Fibroblast of upper back skin (primary cell): ENCODE data around the gene MMP17.
A peak's percentile ranks its signal among the peaks of the same experiment; 100 is the strongest.

ENCODE experiments used
- DNase-seq: peaks from one replicate; pipeline ENCODE4 v3.0.0-alpha.2; 2013

Gene MMP17

DNA sequence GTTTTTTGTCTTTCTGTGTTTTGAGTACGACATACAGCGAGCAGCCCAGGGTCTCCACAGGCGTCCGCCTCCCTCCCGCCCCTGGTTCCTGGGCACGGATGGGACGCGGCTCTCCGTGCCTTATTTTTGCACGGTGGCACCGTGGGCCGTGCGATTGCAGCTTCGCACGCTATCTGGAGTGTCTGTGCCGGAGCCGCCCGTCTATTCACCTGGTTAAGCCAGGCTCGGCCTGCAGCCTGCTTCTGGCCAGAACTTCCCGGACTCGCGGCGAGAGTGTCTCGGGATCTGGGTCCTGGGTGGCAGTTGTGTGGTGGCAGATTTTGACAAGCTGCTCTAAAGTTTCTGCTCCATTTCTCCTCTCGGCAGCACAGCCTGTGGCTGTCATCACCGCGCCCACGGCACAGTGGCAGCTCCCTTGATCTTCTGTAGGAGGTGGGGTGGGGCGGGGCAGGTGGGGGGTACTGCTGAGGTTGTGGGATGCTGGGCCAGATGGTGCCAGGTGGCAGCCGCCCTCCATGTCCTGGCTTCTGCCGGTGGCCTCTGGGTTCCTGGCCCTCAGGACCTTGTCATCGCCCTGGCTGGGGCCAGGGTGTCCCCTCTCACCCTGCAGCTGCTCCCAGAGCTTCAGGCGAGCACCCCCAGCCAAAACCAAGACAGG, 2.9 kb downstream of the MMP17 start:
- DNase-seq: no peak

DNA sequence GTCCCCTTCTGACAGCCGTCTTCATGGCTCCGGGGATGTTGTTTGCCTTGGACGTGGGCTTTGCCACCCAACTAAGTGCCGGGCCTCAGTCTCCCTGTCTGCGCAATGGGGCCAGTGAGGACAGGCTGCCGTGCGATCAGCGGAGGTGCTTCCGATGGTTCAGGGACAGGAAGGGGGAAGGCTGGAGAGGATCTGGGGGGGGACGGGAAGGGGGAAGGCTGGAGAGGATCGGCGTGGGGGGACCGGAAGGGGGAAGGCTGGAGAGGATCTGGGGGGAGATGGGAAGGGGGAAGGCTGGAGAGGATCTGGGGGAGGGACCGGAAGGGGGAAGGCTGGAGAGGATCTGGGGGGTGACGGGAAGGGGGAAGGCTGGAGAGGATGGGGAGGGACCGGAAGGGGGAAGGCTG, 3.4 kb downstream of the MMP17 start:
- peak; percentile 91 for DNase-seq

GRCh38 chr12:131832321-131833231, 4.4 kb downstream of the MMP17 start:
- peak; percentile 59 for DNase-seq

GRCh38 chr12:131833288-131833895, 5.2 kb downstream of the MMP17 start:
- DNase-seq: no peak

- peak; percentile 33 for DNase-seq
Measured at GRCh38 chr12:131833896-131834641, 5.9 kb downstream of the MMP17 start.

DNA sequence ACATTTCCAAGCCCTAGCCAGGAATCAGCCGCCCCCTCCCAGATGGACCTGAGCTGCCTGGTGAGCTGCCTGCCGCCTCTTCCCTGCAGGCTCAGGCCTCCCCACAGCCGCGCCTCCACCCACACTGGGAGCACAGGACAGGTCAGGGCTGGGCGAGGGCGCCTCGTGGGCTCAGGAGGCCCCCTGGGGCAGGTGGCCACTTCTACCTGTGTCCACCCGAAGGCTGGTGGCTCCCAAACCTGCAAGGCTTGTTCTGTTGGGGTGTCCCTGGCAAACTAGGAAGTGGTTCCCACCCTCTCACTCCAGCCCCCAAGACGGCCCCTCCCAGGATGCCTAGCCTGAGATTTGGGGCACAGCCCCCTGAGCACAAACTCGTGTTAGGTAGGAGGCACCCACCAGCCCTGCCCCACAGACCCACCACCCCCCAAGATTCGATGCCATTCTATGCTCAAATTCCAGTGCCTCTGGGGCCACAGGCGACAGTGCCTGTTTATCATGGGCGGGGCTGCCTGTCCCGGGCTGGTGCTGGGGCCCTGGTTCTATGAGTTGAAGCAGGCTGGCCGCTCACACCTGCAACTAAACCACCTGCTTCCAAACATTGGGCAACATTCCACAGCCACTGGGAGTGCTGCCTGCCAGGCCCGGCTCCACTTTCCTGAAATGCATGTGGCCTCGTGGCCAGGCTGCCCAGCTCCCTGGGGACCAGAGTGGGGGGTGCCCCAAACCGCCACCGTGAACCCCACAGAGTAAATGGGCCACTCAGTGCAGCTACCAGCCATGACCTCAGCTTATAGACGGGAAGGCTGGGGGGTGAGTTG, 6.8 kb downstream of the MMP17 start:
- no peak for DNase-seq

- DNase-seq: no peak
Measured at GRCh38 chr12:131835616-131836171, 7.5 kb downstream of the MMP17 start.

- DNase-seq: peak; percentile 17
Measured at GRCh38 chr12:131836193-131836592, 8.0 kb downstream of the MMP17 start.

GRCh38 chr12:131836714-131837397, 8.7 kb downstream of the MMP17 start:
- DNase-seq: no peak

- DNase-seq: no peak
Measured at GRCh38 chr12:131840643-131841416, 12.6 kb downstream of the MMP17 start.

DNA sequence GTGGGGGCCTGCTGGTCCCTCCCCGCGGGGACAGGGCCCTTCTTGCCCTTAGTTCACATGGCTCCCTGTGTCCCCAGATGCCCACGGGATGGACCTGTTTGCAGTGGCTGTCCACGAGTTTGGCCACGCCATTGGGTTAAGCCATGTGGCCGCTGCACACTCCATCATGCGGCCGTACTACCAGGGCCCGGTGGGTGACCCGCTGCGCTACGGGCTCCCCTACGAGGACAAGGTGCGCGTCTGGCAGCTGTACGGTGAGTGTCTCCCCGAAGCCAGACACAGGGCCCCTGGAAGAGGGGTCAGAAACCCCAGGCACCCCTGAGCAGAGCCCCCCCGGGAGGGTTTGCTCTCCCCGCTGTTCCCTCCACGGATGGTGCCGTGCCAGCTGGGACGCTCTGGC, 13.4 kb downstream of the MMP17 start:
- no peak for DNase-seq

GRCh38 chr12:131842169-131842568, 14.0 kb downstream of the MMP17 start:
- DNase-seq: no peak

GRCh38 chr12:131843527-131843926, 15.3 kb downstream of the MMP17 start:
- DNase-seq: no peak

- DNase-seq: no peak
Measured at GRCh38 chr12:131844140-131844539, 15.9 kb downstream of the MMP17 start.

DNA sequence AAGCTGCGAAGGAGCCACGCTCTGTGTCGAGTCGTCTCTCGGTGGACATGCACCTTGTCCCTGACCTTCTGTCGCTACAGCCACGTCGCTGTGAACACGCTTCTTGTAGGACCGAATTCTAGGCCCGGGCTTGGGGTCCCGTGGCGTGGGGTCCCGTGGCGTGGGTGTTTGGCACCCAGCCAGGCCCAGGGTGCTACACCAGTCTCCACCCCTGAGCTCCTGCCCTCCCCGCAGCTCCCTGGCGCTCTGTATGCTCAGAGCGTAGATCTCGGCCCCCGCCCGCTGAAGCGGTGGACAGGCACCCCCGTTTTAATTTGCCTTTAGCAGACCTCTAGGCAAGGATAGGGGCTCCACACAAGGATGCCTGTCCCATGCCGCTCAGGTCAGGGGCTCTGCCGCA, 16.5 kb downstream of the MMP17 start:
- no peak for DNase-seq

DNA sequence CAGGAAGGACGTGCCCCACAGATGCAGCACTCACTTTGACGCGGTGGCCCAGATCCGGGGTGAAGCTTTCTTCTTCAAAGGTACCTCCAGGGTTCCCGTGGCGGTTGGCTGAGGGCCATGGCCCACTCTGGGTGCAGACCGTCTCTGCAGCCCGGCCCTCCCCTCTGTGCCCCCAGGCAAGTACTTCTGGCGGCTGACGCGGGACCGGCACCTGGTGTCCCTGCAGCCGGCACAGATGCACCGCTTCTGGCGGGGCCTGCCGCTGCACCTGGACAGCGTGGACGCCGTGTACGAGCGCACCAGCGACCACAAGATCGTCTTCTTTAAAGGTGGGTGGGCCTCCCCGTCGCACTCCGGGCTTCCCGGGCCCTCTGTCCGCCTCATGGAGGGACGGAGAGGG, 16.9 kb downstream of the MMP17 start:
- DNase-seq: no peak

GRCh38 chr12:131847456-131847855, 19.3 kb downstream of the MMP17 start:
- no peak for DNase-seq

GRCh38 chr12:131848753-131849152, 20.6 kb downstream of the MMP17 start:
- no peak for DNase-seq

- DNase-seq: no peak
Measured at GRCh38 chr12:131849700-131850553, 21.7 kb downstream of the MMP17 start.
